GM18499 (cell line): ENCODE data around the gene CDK14.

Experiments used
- ATAC-seq: cut with Tn5 transposase; IDR thresholded peaks from one replicate; pipeline ENCODE4 v1.9.1; 2021; ENCODE audit warnings: moderate number of reproducible peaks; ENCODE audit not compliant: insufficient read depth, unreplicated experiment

The CDK14 gene

GRCh38 chr7:91112902-91113341, 516.8 kb downstream of the CDK14 start:
- no peak for ATAC-seq

GRCh38 chr7:91114232-91114631, 518.1 kb downstream of the CDK14 start:
- ATAC-seq, result no peak

- ATAC-seq, result no peak
These were observed 530.6 kb downstream of the CDK14 start for GRCh38 chr7:91126762-91127161.

- no peak for ATAC-seq
These were observed 531.2 kb downstream of the CDK14 start for GRCh38 chr7:91127325-91127724.

- no peak for ATAC-seq
These were observed 531.8 kb downstream of the CDK14 start for GRCh38 chr7:91127959-91128358.

- no peak for ATAC-seq
These were observed 532.7 kb downstream of the CDK14 start for GRCh38 chr7:91128683-91129348.

- ATAC-seq, result no peak
These were observed 539.2 kb downstream of the CDK14 start for GRCh38 chr7:91135300-91135699.

GRCh38 chr7:91135703-91136430, 539.7 kb downstream of the CDK14 start:
- no peak for ATAC-seq

GRCh38 chr7:91137153-91137787, 541.1 kb downstream of the CDK14 start:
- ATAC-seq, result no peak

- ATAC-seq, result no peak
These were observed 541.8 kb downstream of the CDK14 start for GRCh38 chr7:91137788-91138368.

- ATAC-seq, result no peak
These were observed 544.2 kb downstream of the CDK14 start for GRCh38 chr7:91140286-91140685.

GRCh38 chr7:91140982-91141381, 544.9 kb downstream of the CDK14 start:
- no peak for ATAC-seq

- ATAC-seq, result no peak
These were observed 546.6 kb downstream of the CDK14 start for GRCh38 chr7:91142743-91143142.

- no peak for ATAC-seq
These were observed 553.5 kb downstream of the CDK14 start for GRCh38 chr7:91149341-91150246.

- no peak for ATAC-seq
These were observed 555.8 kb downstream of the CDK14 start for GRCh38 chr7:91151916-91152315.

- no peak for ATAC-seq
These were observed 560.4 kb downstream of the CDK14 start for GRCh38 chr7:91156316-91157185.

- no peak for ATAC-seq
These were observed 561.6 kb downstream of the CDK14 start for GRCh38 chr7:91157579-91158320.

- ATAC-seq, result no peak
These were observed 566.3 kb downstream of the CDK14 start for GRCh38 chr7:91162436-91162835.
